NCI-H2196 treated with DMSO at 0.1 percent for 48 hours (cell line): ENCODE data around the gene TMEM229A.
"Not testable (repeated sequence)": the region's sequence is repeated elsewhere in the genome, so short reads cannot be mapped to it uniquely, and the experiment has no call there.

Experiments used
- DNase-seq: peaks from one replicate; lab custom pipeline; 2025; ENCODE audit not compliant: unreplicated experiment; lab: John Stamatoyannopoulos, UW

The TMEM229A gene

GRCh38 chr7:124033095-124033806 is 384 bp upstream of the TMEM229A start:
- DNase-seq: no peak

DNA sequence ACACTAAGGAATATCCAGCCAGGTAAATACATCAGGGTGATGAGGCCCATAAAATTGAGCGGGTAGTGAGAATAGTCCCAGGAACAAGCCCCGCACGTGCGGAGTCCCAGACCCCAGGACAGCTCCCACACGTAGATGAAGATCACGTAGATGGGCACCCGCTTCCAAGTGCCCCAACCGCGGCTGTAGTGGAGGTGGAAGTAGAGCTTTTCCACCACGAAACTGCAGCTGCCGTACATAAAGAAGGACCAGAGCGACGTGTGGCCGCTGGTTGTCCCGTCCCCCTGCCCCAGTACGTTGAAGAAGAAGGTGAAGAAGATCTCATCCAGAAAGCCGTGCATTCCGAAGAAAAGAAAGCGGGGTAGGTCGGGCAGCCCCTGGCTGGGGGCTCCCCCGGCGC is 948 bp downstream of the TMEM229A start:
- DNase-seq: no peak

- DNase-seq: no peak
Measured at GRCh38 chr7:124031406-124031805, 1.5 kb downstream of the TMEM229A start.

- no peak for DNase-seq
Measured at GRCh38 chr7:124030964-124031363, 1.9 kb downstream of the TMEM229A start.

GRCh38 chr7:124029396-124030188 is 3.3 kb downstream of the TMEM229A start:
- DNase-seq: no peak

GRCh38 chr7:124027236-124027635 is 5.6 kb downstream of the TMEM229A start:
- no peak for DNase-seq

DNA sequence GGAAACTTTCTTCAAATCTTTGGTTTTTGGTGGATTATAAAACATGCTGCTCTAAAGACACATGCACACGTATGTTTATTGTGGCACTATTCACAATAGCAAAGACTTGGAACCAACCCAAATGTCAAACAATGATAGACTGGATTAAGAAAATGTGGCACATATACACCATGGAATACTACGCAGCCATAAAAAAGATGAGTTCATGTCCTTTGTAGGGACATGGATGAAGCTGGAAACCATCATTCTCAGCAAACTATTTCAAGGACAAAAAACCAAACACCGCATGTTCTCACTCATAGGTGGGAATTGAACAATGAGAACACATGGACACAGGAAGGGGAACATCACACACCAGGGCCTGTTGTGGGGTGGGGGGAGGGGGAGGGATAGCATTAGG is 8.5 kb downstream of the TMEM229A start:
- not testable (repeated sequence) for DNase-seq

DNA sequence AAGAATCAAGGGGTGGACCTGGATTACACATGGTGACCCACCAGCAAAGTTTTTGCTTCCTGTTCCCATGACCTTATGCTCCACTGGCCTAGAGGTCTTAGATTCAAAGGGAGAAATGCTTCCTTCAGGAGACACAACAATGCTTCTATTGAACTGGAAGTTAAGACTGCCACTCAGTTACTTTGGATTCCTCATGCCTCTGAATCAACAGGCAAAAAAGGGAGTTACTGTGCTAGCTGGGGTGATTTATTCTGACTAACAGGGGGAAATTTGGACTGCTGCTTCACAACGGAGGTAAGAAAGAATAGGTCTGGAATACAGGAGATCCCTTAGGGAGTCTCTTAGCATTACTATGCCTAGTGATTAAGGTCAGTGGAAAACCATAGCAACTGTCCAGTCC is 10.3 kb downstream of the TMEM229A start:
- no peak for DNase-seq

GRCh38 chr7:124020060-124020459 is 12.8 kb downstream of the TMEM229A start:
- DNase-seq: no peak

GRCh38 chr7:124013306-124013705 is 19.6 kb downstream of the TMEM229A start:
- no peak for DNase-seq

- no peak for DNase-seq
Measured at GRCh38 chr7:124012864-124013263, 20.0 kb downstream of the TMEM229A start.

DNA sequence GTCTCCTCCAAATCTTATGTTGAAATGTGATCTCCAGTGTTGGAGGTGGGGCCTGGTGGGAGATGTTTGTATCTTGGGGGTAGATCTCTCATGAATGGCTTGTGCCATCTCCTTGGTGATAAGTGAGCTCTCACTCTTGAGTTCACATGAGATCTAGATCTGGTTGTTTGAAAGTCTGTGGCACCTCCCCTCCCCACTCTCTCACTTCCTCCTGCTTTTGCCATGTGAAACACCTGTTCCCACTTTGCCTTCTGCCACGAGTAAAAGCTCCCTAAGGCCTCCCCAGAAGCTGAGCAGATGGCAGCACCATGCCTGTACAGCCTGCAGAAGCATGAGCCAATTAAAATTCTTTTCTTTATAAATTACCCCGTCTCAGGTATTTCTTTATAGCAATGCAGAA is 23.5 kb downstream of the TMEM229A start:
- no peak for DNase-seq

DNA sequence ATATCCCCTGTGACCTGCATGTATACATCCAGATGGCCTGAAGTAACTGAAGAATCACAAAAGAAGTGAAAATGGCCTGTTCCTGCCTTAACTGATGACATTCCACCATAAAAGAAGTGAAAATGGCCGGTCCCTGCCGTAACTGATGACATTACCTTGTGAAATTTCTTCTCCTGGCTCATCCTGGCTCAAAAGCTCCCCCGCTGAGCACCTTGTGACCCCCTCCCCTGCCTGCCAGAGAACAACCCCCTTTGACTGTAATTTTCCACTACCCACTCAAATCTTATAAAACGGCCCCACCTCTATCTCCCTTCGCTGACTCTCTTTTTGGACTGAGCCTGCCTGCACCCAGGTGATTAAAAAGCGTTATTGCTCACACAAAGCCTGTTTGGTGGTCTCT is 24.6 kb downstream of the TMEM229A start:
- DNase-seq: not testable (repeated sequence)

GRCh38 chr7:123999703-124000102 is 33.2 kb downstream of the TMEM229A start:
- no peak for DNase-seq

DNA sequence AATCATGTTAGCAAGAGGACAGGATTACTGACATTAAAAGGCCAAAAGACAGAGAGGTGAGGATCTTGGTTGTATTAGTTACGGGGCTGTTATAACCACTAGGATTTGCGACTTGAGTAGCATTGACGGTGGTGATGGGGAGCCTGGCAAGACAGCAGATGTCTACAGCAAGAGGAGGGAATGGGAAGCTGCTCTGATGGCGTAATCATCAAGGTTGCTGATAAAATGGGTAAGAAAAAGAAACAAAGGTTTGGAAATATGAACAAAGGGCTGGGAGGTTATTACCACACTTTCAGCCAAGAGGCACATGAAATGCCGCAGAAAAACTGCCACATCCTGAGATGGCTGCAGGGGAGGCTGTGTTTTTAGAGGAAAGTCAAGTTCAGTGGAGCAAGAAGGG is 33.9 kb downstream of the TMEM229A start:
- no peak for DNase-seq

- DNase-seq: no peak
Measured at GRCh38 chr7:123996327-123996625, 36.6 kb downstream of the TMEM229A start.

DNA sequence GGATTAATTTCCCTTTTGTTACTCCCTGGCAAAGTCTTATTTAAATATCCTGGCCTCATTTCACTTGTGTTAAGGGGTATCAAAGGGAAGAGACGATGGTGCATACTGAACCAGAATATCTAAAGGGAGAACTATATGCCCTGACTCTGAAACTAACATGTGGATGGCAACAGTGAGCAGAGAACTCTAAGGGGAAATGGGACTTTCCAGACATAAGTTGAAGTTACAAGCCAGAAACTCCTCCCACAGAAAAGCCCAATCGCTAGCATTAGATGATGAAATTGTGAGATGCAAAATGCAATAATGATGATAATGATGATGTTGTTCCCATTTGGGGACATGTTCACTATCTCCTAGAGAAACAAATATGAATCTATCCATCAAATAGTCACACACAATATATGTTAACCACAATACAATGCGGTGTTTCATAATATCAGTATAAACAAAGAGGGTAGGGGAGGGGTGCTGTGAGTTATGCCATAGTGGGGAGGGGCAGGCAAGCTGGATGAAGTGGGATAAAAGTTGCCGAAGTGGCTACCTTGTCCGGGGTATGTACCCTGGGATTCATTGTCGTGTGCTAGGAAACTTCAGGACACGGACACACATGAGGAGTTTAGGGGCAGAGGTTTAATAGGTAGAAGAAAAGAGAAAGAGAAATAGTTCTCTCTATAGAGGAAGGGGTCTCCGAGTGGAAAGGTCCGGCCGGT is 37.1 kb downstream of the TMEM229A start:
- DNase-seq: no peak

- DNase-seq: no peak
Measured at GRCh38 chr7:123994449-123994848, 38.4 kb downstream of the TMEM229A start.

DNA sequence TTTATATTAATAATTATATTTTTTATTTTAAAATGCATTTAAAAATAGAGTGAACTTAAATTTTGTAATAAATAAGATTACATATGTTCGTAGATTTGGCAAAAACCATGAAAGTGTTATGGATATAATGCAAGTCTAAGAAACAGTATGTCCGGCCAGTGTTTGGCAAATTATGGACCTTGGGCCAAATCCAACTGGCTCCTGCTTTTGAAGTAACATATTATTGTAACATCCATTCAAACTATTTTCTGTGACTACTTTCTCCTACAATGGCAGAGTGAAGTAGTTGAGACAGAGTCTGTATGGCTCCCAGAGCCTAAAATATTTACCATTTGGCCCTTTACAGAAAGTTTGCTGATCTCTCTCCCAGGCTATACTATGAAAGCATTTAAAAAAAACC is 38.9 kb downstream of the TMEM229A start:
- DNase-seq: no peak

- DNase-seq: no peak
Measured at GRCh38 chr7:123992913-123993518, 39.9 kb downstream of the TMEM229A start.

GRCh38 chr7:123987445-123987844 is 45.4 kb downstream of the TMEM229A start:
- no peak for DNase-seq
